Glomerular visceral epithelial cell (primary cell): Measurements from ENCODE around the gene LIG4.
"Not testable (repeated sequence)": the region's sequence is repeated elsewhere in the genome, so short reads cannot be mapped to it uniquely, and the experiment has no call there.

Experiments
- DNase-seq: peaks from one replicate; pipeline ENCODE4 v3.0.0-alpha.2; 2016; ENCODE audit errors: extremely low spot score

LIG4 gene

GRCh38 chr13:108215436-108215835 lies at the start of gene LIG4:
TSS of gene LIG4 (minus strand) at chr13:108215536. CDS start at chr13:108211268, 4,268 bp downstream.
- peak; percentile 92 for DNase-seq

GRCh38 chr13:108263621-108264355 lies 48.5 kb upstream of the LIG4 start:
- DNase-seq = no peak

- no peak for DNase-seq
Measured at GRCh38 chr13:108257248-108257647, 41.9 kb upstream of the LIG4 start.

- DNase-seq = no peak
Measured at GRCh38 chr13:108249150-108249549, 33.8 kb upstream of the LIG4 start.

GRCh38 chr13:108230377-108230776 lies 15.0 kb upstream of the LIG4 start:
- DNase-seq = no peak

- DNase-seq = peak; percentile 53
Measured at GRCh38 chr13:108227651-108228272, 12.4 kb upstream of the LIG4 start.

GRCh38 chr13:108226184-108226583 lies 10.8 kb upstream of the LIG4 start:
- DNase-seq = no peak

- DNase-seq = no peak
Measured at GRCh38 chr13:108225440-108225839, 10.1 kb upstream of the LIG4 start.

- no peak for DNase-seq
Measured at GRCh38 chr13:108223687-108224503, 8.6 kb upstream of the LIG4 start.

GRCh38 chr13:108220041-108220440 lies 4.7 kb upstream of the LIG4 start:
- DNase-seq = no peak

GRCh38 chr13:108218044-108218974 lies 3.0 kb upstream of the LIG4 start, which contains the start of gene ABHD13:
TSS of gene ABHD13 (plus strand) at chr13:108218392. CDS start at chr13:108229219, 10,827 bp downstream.
- peak; percentile 95 for DNase-seq

GRCh38 chr13:108217307-108218043 lies 2.1 kb upstream of the LIG4 start:
- DNase-seq = not testable (repeated sequence)

- DNase-seq = peak; percentile 16
Measured at GRCh38 chr13:108214441-108215271, 680 bp downstream of the LIG4 start.

- peak; percentile 6 for DNase-seq
Measured at GRCh38 chr13:108213946-108214345, 1.4 kb downstream of the LIG4 start.

- DNase-seq = no peak
Measured at GRCh38 chr13:108212886-108213285, 2.5 kb downstream of the LIG4 start.

- no peak for DNase-seq
Measured at GRCh38 chr13:108210551-108210950, 4.8 kb downstream of the LIG4 start.

GRCh38 chr13:108200781-108201398 lies 14.4 kb downstream of the LIG4 start:
- DNase-seq = peak; percentile 29

GRCh38 chr13:108195861-108196260 lies 19.5 kb downstream of the LIG4 start:
- DNase-seq = no peak

GRCh38 chr13:108195146-108195545 lies 20.2 kb downstream of the LIG4 start:
- DNase-seq = no peak
